GM12878 (cell line): Measurements from ENCODE around the gene SALL1. TPM values are rescaled to one million over a fixed set of nuclear protein-coding genes. Genes with fewer than 3 reads are reported as not detected.

Experiments used
- BCL11A ChIP-seq: IDR thresholded peaks from 2 replicates; pipeline ENCODE4 v1.6.1; 2011; ENCODE audit warnings: low read depth, low read length
- IRF3 ChIP-seq: fragments of 450-650 bp; IDR thresholded peaks from 2 replicates; pipeline ENCODE4 v1.6.1; 2014; ENCODE audit warnings: mild to moderate bottlenecking
- NFIC ChIP-seq: IDR thresholded peaks from 2 replicates; pipeline ENCODE4 v1.6.1; 2012; ENCODE audit warnings: low read depth, mild to moderate bottlenecking, inconsistent platforms, low read length, moderate library complexity
- NFYA ChIP-seq: IDR thresholded peaks from 2 replicates; pipeline ENCODE4 v1.6.1; 2011; ENCODE audit warnings: low read depth, mild to moderate bottlenecking, low read length, improper control_type of control experiment, borderline replicate concordance
- PAX8 ChIP-seq: fragments of 450-650 bp; IDR thresholded peaks from 2 replicates; pipeline ENCODE4 v1.6.1; 2017; ENCODE audit warnings: mild to moderate bottlenecking, moderate library complexity
- POLR2AphosphoS2 ChIP-seq: IDR thresholded peaks from 2 replicates; pipeline ENCODE4 v1.6.1; 2011; ENCODE audit warnings: low read depth, mild to moderate bottlenecking, low read length, improper control_type of control experiment, moderate library complexity
- SMAD5 ChIP-seq: IDR thresholded peaks from 2 replicates; pipeline ENCODE4 v1.6.1; 2016; ENCODE audit warnings: antibody characterized with exemption, low read depth
- ZBTB33 ChIP-seq: fragments of 450-650 bp; IDR thresholded peaks from 2 replicates; pipeline ENCODE4 v1.6.1; 2017; ENCODE audit warnings: mild to moderate bottlenecking
- ZNF592 ChIP-seq: fragments of 450-650 bp; IDR thresholded peaks from 2 replicates; pipeline ENCODE4 v1.6.1; 2017; ENCODE audit warnings: mild to moderate bottlenecking, moderate library complexity
- polyA plus RNA-seq, 11 experiments: library from polyadenylated mRNA; depleted of rRNA in 4 of 11; unstranded in 6 of 11; stranded (reverse) in 5 of 11; fragments of >200 nt; fragmentation: Nextera tagmentation in 4 of 11; fragmentation: Illumina TruSeq in 1 of 11; extraction: Ambion mirVana in 4 of 11; extraction: Trizol in 1 of 11; gene quantifications; 1 replicate in 1 of 11; 2 replicates in 10 of 11; pipeline versions ENCODE4 v1.2.1 to v1.2.3, GENCODE V29; 2011 to 2016; ENCODE audit warnings: inconsistent platforms in 2 of 11, missing spikeins in 2 of 11, low read depth in 1 of 11
- total RNA-seq, 4 experiments: library from RNA; depleted of rRNA in 3 of 4; stranded (reverse); fragments of >200 nt in 3 of 4; fragmentation: Illumina TruSeq in 1 of 4; extraction: Trizol in 1 of 4; gene quantifications; 2 replicates each; pipeline versions ENCODE4 v1.2.1 to v1.2.3, GENCODE V29; 2013 to 2021

SALL1 gene
- total and polyA plus RNA-seq, 10 of the 15 experiments (the other 5 are each of a cell fraction or from before 2014, with no cell fraction given): 0.01 to 0.08 (median 0.03) TPM; not detected in 6

- TF ChIP-seq ZNF592 (no peak), PAX8 (no peak), BCL11A (no peak), IRF3 (no peak), POLR2AphosphoS2 (no peak), SMAD5 (no peak), NFYA (no peak), ZBTB33 (no peak), NFIC (no peak)
Measured at GRCh38 chr16:51119556-51119955, 31.5 kb downstream of the SALL1 start (continued).
